Measurements from ENCODE around the gene C20orf173. TPM values are rescaled to one million over a fixed set of nuclear protein-coding genes. Genes with fewer than 3 reads are reported as not detected.
"Not testable (repeated sequence)": the region's sequence is repeated elsewhere in the genome, so short reads cannot be mapped to it uniquely, and the experiment has no call there.

C20orf173 gene
- total RNA-seq, 1 donor from 2014 or later, result not detected

GRCh38 chr20:35527122-35527769 is 2.2 kb downstream of the C20orf173 start:
- DNase-seq (no peak), ATAC-seq (no peak)
- no peaks in the 10 kb centered on the region for H3K9me3 ChIP-seq
- H3K4me1 ChIP-seq, result no peaks in the 10 kb centered on the region
- TF ChIP-seq CTCF (IDR thresholded peaks at IDR 0.05), result no peak
- no peaks in the 10 kb centered on the region for H3K27me3 ChIP-seq
- no peaks in the 10 kb centered on the region for H3K36me3 ChIP-seq
- H3K27ac ChIP-seq, result no peak overlapping the region
- no peak overlapping the region for H3K4me3 ChIP-seq
- intact Hi-C loops (cut with DNase I), result no loop called here

- no peak overlapping the region for H3K27ac ChIP-seq
- H3K36me3 ChIP-seq, result no peaks in the 10 kb centered on the region
- DNase-seq (no peak), ATAC-seq (no peak)
- intact Hi-C loops (cut with DNase I), result no loop called here
- H3K4me1 ChIP-seq, result no peaks in the 10 kb centered on the region
- no peaks in the 10 kb centered on the region for H3K9me3 ChIP-seq
- no peaks in the 10 kb centered on the region for H3K27me3 ChIP-seq
- no peak for TF ChIP-seq CTCF (IDR thresholded peaks at IDR 0.05)
- no peak overlapping the region for H3K4me3 ChIP-seq
These were observed 3.8 kb downstream of the C20orf173 start for GRCh38 chr20:35525639-35526038.

DNA sequence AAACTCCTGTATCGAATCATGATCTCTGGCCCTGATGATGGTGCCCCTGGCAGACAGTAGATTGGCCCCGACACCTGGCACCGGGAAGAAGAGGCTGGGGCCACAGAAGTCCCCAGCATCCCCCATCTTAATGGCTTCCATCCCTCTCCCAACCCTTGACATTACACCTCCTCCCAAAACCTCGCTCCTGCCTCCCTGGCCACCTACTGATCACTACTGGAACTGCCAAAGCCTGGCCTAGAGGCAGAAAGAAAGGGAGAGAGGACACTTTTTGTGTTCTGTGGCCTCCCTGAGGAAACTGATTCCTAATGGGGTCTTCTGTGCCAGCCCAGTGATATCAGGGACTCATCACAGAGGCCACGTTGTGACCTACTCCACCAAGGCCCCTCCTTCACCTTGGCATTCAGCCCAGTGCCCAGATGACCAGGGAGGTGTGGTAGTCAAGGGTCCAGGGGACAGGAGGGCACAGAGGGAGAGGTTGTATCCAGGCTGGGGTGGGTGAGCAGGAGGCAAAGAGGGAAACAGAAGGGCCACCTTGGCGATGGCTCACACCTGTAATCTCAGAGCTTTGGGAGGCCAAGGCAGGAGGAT is 6.1 kb downstream of the C20orf173 start:
- Histone ChIP-seq H3K4me3 (no peak overlapping the region), H3K9me3 (no peaks in the 10 kb centered on the region), H3K27ac (no peak overlapping the region), H3K27me3 (no peaks in the 10 kb centered on the region), H3K36me3 (no peaks in the 10 kb centered on the region), H3K4me1 (no peaks in the 10 kb centered on the region)
- no peak for DNase-seq
- ATAC-seq, result peak; percentile 64
- TF ChIP-seq CTCF (IDR thresholded peaks at IDR 0.05), result peak; percentile 51
- intact Hi-C loops (cut with DNase I), result no loop called here

GRCh38 chr20:35518955-35519354 is 10.5 kb downstream of the C20orf173 start:
- Histone ChIP-seq H3K4me1 (no peaks in the 10 kb centered on the region), H3K27me3 (no peaks in the 10 kb centered on the region), H3K9me3 (no peaks in the 10 kb centered on the region), H3K36me3 (no peaks in the 10 kb centered on the region), H3K27ac (no peak overlapping the region), H3K4me3 (no peak overlapping the region)
- intact Hi-C loops (cut with DNase I), result no loop called here
- TF ChIP-seq CTCF (IDR thresholded peaks at IDR 0.05), result no peak
- DNase-seq (no peak), ATAC-seq (no peak)

DNA sequence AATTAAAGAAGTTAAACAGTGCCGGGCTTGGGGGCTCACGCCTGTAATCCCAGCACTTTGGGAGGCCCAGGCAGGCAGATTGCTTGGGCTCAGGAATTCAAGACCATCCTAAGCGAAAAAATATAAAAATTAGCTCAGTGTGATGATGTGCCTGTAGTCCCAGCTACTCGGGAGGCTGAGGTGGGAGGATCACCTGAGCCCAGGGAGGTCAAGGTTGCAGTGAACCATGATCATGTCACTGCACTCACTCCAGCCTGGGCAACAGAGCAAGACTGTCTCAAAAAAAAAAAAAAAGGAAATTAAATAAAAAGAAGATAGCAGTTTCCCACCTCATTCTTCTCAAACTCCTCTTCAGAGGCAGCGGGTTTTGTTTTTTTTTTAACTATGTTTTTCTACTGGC is 11.7 kb downstream of the C20orf173 start:
- H3K4me3 ChIP-seq; H3K4me1 ChIP-seq; H3K36me3 ChIP-seq; H3K27ac ChIP-seq; H3K9me3 ChIP-seq; DNase-seq; intact Hi-C loops (cut with DNase I); ATAC-seq; H3K27me3 ChIP-seq: not testable (repeated sequence)

DNA sequence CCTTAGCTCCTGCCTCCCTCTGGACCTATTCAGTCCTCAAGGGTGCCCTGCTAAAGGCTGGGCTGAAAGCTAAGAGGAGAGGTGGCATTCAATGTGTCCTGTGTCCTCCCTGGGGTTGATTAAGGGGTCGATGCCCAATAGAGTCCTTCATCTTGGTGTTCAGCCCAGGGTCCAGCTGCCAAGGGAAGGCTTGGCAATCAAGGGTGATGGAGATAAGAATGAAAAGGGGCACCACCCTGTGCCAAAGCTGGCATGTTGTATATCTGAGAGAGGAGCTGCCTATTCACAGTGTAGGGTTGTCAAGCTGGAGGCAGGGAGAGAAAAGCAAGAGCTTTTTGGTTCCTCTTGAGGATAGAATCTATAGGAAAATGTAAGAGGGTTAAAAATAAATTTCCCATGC is 12.3 kb downstream of the C20orf173 start:
- Histone ChIP-seq H3K27ac (no peak overlapping the region), H3K4me3 (no peak overlapping the region), H3K27me3 (no peaks in the 10 kb centered on the region), H3K9me3 (no peaks in the 10 kb centered on the region), H3K4me1 (no peaks in the 10 kb centered on the region), H3K36me3 (peaks cover 15% of the 10 kb centered on the region)
- TF ChIP-seq CTCF (IDR thresholded peaks at IDR 0.05), result no peak
- DNase-seq (no peak), ATAC-seq (no peak)
- intact Hi-C loops (cut with DNase I), result no loop called here
